Uterus (tissue), 4 donors: ENCODE measurements around the gene MAT2B. TPM values are rescaled to one million over a fixed set of nuclear protein-coding genes. Genes with fewer than 3 reads are reported as not detected.

Experiments used
- DNase-seq, 2 donors: peaks; one replicate each; pipeline ENCODE4 v3.0.0-alpha.2; 2019 to 2020
- H3K27ac ChIP-seq, 2 donors: fragments of 200-600 bp; sonication (generic); 1 replicate in 1 of 2; 2 replicates in 1 of 2; pipeline ENCODE4 v1.5.1; 2016 to 2018
- H3K27me3 ChIP-seq, 2 donors: fragments of 200-600 bp; sonication (generic); one replicate each; pipeline ENCODE4 v1.5.1; 2018 to 2019; ENCODE audit warnings: control low read depth in 1 of 2
- H3K36me3 ChIP-seq, 2 donors: fragments of 200-600 bp; sonication (generic); one replicate each; pipeline ENCODE4 v1.5.1; 2019; ENCODE audit warnings: control low read depth in 1 of 2
- H3K4me1 ChIP-seq, 2 donors: fragments of 200-600 bp; sonication (generic); one replicate each; pipeline ENCODE4 v1.5.1; 2018 to 2019; ENCODE audit warnings: control low read depth in 1 of 2
- H3K4me3 ChIP-seq, 2 donors: fragments of 200-600 bp; sonication (generic); 1 replicate in 1 of 2; 2 replicates in 1 of 2; pipeline ENCODE4 v1.5.1; 2018 to 2019; ENCODE audit warnings: mild to moderate bottlenecking in 1 of 2
- H3K9me3 ChIP-seq, 2 donors: fragments of 200-600 bp; sonication (generic); one replicate each; pipeline ENCODE4 v1.5.1; 2019; ENCODE audit warnings: control low read depth in 1 of 2
- POLR2A ChIP-seq, 2 donors: fragments of 450-650 bp; IDR thresholded peaks; one replicate each; pipeline ENCODE4 v1.6.1; 2016; ENCODE audit warnings: antibody characterized with exemption in 2 of 2, mild to moderate bottlenecking in 1 of 2, moderate library complexity in 1 of 2
- intact Hi-C: fragments of 100-400 bp; cut with DNase I; formaldehyde crosslinking; loops from one replicate; pipeline ENCODE4 v1.15.1; 2023; ENCODE audit warnings: low total_unique reads
- total RNA-seq, 4 donors: library from RNA; depleted of rRNA in 3 of 4; stranded (reverse); fragments of >200 nt in 3 of 4; gene quantifications; one replicate each; pipeline versions ENCODE4 v1.1.0 to v1.2.4, GENCODE V29; 2014 to 2023
- TF ChIP-seq, protein P1 (sequence below), 4 experiments: fragments of 200-600 bp in 2 of 4; fragments of 450-650 bp in 2 of 4; sonication (generic) in 2 of 4; IDR thresholded peaks; one replicate each; pipeline ENCODE4 v1.5.1; 2016 to 2019; ENCODE audit warnings: antibody characterized with exemption in 4 of 4, mild to moderate bottlenecking in 2 of 4, moderate library complexity in 1 of 4
- donor health status: DM: yes; HTN: yes; CAD: no.

MAT2B gene
- total RNA-seq, 4 donors from 2014 or later: 40.0 to 93.1 (median 63.2) TPM

DNA sequence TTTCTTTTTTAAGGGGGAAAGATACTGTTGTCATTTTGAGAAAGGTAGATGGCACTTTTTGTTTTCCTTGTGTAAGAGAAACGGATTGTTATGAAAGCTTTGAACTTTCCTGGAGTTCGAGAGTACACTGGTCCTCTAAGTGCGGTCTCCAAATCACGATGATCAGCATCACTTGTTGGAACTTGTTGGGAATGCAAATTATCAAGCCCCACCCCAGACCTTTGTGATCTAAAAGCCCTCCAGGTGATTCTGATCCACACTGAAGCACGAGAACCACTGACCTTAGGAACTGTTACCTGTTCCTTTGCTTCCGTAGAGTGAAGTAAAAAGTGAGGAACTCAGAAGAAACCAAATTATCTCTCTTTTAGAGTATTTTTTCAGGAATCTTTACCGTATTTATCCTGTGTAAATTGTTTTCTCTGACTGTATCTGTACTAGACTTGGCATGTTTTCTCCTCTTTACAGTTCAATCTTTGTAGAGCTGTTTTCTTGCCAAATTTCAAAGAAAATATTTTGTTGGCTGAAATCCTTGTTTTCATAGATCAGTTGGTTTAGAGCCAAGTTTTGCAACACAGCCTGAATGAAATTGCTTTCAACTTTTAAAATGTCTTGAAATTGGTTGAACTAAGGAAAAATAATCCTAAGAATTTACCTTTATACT is 4.0 kb downstream of the MAT2B start:
- no peaks in the 10 kb centered on the region for H3K27me3 ChIP-seq
- intact Hi-C loops: no loop called here
- TF ChIP-seq, protein P1, sequence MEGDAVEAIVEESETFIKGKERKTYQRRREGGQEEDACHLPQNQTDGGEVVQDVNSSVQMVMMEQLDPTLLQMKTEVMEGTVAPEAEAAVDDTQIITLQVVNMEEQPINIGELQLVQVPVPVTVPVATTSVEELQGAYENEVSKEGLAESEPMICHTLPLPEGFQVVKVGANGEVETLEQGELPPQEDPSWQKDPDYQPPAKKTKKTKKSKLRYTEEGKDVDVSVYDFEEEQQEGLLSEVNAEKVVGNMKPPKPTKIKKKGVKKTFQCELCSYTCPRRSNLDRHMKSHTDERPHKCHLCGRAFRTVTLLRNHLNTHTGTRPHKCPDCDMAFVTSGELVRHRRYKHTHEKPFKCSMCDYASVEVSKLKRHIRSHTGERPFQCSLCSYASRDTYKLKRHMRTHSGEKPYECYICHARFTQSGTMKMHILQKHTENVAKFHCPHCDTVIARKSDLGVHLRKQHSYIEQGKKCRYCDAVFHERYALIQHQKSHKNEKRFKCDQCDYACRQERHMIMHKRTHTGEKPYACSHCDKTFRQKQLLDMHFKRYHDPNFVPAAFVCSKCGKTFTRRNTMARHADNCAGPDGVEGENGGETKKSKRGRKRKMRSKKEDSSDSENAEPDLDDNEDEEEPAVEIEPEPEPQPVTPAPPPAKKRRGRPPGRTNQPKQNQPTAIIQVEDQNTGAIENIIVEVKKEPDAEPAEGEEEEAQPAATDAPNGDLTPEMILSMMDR (IDR thresholded peaks at IDR 0.05): no peak
- H3K4me3 ChIP-seq: peak overlapping the region in 1 of 2 donors; percentile 14
- DNase-seq: no peak
- peak overlapping the region; percentile 96 to 98 for H3K27ac ChIP-seq
- peaks cover 6 to 9% of the 10 kb centered on the region in 2 donors for H3K4me1 ChIP-seq
- H3K36me3 ChIP-seq: no peaks in the 10 kb centered on the region
- no peaks in the 10 kb centered on the region for H3K9me3 ChIP-seq

DNA sequence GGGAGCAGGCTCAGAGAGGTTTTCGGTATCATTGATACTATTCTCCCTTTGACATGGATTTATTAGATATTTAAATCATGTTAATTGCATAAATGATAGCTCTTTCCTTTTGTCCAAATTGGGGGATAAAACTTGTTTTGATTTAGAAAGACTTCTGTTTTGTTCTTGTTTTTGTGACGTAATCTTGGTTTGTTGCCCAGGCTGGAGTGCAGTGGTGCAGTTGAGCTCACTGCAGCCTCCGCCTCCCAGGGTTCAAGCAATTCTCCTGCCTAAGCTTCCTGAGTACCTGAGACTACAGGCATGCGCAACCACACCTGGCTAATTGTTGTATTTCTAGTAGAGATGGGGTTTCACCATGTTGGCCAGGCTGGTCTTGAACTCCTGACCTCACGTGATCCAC is 7.1 kb downstream of the MAT2B start:
- H3K27me3 ChIP-seq: no peaks in the 10 kb centered on the region
- H3K9me3 ChIP-seq: no peaks in the 10 kb centered on the region
- H3K27ac ChIP-seq: peak overlapping the region in 1 of 2 donors; percentile 4
- TF ChIP-seq, protein P1 (IDR thresholded peaks at IDR 0.05): no peak
- TF ChIP-seq POLR2A (IDR thresholded peaks at IDR 0.05): no peak
- intact Hi-C loops: no loop called here
- H3K36me3 ChIP-seq: no peaks in the 10 kb centered on the region
- no peak overlapping the region for H3K4me3 ChIP-seq
- DNase-seq: no peak
- H3K4me1 ChIP-seq: peaks cover 6 to 9% of the 10 kb centered on the region in 2 donors

DNA sequence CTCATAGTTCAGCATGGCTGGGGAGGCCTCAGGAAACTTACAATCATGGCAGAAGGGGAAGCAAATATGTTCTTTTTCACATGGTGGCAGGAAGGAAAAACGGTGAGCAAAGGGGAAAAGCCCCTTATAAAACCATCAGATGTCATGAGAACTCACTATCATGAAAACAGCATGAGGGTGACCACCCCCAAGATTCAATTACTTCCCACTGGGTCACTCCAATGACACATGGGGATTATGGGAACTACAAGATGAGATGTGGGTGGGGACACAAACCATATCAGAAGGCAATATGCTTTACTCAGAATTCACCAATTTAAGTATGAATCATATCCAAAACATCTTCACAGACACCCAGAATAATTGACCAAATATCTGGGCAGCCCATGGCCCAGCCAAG is 19.7 kb downstream of the MAT2B start:
- H3K27ac ChIP-seq: no peak overlapping the region
- H3K36me3 ChIP-seq: no peaks in the 10 kb centered on the region
- TF ChIP-seq POLR2A (IDR thresholded peaks at IDR 0.05): no peak
- TF ChIP-seq, protein P1 (IDR thresholded peaks at IDR 0.05): no peak
- H3K4me3 ChIP-seq: no peak overlapping the region
- DNase-seq: no peak
- H3K27me3 ChIP-seq: no peaks in the 10 kb centered on the region
- intact Hi-C loops: no loop called here
- no peaks in the 10 kb centered on the region for H3K9me3 ChIP-seq
- H3K4me1 ChIP-seq: no peaks in the 10 kb centered on the region

DNA sequence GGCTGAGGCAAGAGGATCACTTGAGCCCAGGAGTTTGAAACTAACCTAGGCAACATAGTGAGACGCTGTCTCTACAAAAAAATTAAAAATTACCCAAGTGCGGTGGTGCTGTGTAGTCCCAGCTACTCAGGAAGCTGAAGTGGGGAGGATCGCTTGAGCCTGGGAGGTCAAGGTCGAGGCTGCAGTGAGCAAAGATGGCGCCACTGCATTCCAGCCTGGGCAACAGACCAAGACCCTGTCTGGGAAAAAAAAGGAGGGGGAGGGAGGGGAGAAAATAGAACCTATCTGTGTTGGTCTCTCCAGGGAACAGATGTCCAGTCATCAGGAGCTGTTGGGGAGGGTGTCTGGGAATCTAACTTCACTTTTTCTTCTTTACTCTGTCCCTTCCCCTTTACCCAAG is 24.3 kb downstream of the MAT2B start:
- TF ChIP-seq POLR2A (IDR thresholded peaks at IDR 0.05): no peak
- TF ChIP-seq, protein P1 (IDR thresholded peaks at IDR 0.05): no peak
- no peaks in the 10 kb centered on the region for H3K27me3 ChIP-seq
- no peaks in the 10 kb centered on the region for H3K36me3 ChIP-seq
- no peak for DNase-seq
- H3K27ac ChIP-seq: no peak overlapping the region
- no peaks in the 10 kb centered on the region for H3K9me3 ChIP-seq
- no peaks in the 10 kb centered on the region for H3K4me1 ChIP-seq
- H3K4me3 ChIP-seq: no peak overlapping the region
- intact Hi-C loops: no loop called here

DNA sequence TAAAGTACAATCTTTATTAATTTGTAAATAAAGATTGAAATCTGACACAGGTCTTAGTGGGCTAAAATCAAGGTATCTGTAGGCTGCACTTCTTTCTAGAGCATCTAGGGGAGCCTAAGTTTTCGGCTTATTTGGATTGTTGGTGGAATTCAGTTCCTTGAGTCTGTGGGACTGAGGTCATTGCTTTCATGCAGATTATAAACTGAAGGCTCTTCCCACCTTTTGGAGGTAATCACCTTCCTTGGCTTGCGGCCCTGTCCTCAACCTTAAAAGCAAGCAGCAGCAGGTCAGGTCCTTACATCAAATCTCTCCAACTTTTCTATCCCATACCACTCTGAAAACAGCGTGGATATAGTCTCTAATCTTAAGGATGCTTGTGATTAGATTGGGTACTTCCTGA is 25.9 kb downstream of the MAT2B start:
- Histone ChIP-seq H3K4me3 (no peak overlapping the region), H3K27me3 (no peaks in the 10 kb centered on the region), H3K27ac (no peak overlapping the region), H3K36me3 (no peaks in the 10 kb centered on the region), H3K9me3 (no peaks in the 10 kb centered on the region), H3K4me1 (no peaks in the 10 kb centered on the region)
- no peak for DNase-seq
- intact Hi-C loops: no loop called here
- TF ChIP-seq, protein P1 (IDR thresholded peaks at IDR 0.05): no peak
- TF ChIP-seq POLR2A (IDR thresholded peaks at IDR 0.05): no peak
